Kidney (tissue), 14 donors: ENCODE measurements around the gene INPP5A. TPM values are rescaled to one million over a fixed set of nuclear protein-coding genes. Genes with fewer than 3 reads are reported as not detected.

Experiments used
- DNase-seq, 5 donors: peaks; one replicate each; pipeline ENCODE4 v3.0.0-alpha.2; 2013 to 2020
- FAIRE-seq: peaks from 2 replicates; lab custom pipeline; 2012; peaks lifted over from hg19 to GRCh38; lab: Jason Lieb, UNC
- H3K27ac ChIP-seq, 2 donors: one replicate each; pipeline ENCODE4 v1.7.0; 2013; ENCODE audit warnings: low read depth in 2 of 2, low read length in 2 of 2, inconsistent platforms in 1 of 2
- H3K27me3 ChIP-seq: one replicate; pipeline ENCODE4 v1.7.1; 2013; ENCODE audit warnings: low read length, inconsistent platforms; ENCODE audit not compliant: control insufficient read depth, insufficient read depth
- H3K36me3 ChIP-seq, 3 donors: one replicate each; pipeline versions ENCODE4 v1.7.0 to v1.7.1; 2013; ENCODE audit warnings: low read length in 3 of 3, control low read depth in 1 of 3, inconsistent platforms in 1 of 3; ENCODE audit not compliant: insufficient read depth in 3 of 3, control insufficient read depth in 2 of 3
- H3K4me1 ChIP-seq, 3 donors: one replicate each; pipeline versions ENCODE4 v1.7.0 to v1.7.1; 2013; ENCODE audit warnings: low read length in 3 of 3, inconsistent platforms in 1 of 3, low read depth in 1 of 3; ENCODE audit not compliant: control insufficient read depth in 2 of 3, insufficient read depth in 2 of 3
- H3K4me3 ChIP-seq, 3 donors: one replicate each; pipeline versions ENCODE4 v1.7.0 to v1.8.1; 2013; ENCODE audit warnings: low read length in 3 of 3, control low read depth in 1 of 3, inconsistent platforms in 1 of 3
- H3K9ac ChIP-seq, 3 donors: one replicate each; pipeline versions ENCODE4 v1.7.0 to v1.7.1; 2013; ENCODE audit warnings: low read length in 3 of 3, control low read depth in 1 of 3, inconsistent platforms in 1 of 3
- H3K9me3 ChIP-seq, 3 donors: one replicate each; pipeline versions ENCODE4 v1.7.0 to v1.7.1; 2013; ENCODE audit warnings: low read length in 3 of 3, control low read depth in 1 of 3, inconsistent platforms in 1 of 3; ENCODE audit not compliant: control insufficient read depth in 2 of 3, insufficient read depth in 1 of 3
- CTCF ChIP-seq: IDR thresholded peaks from 3 replicates; pipeline ENCODE4 v1.5.1; 2012; ENCODE audit warnings: mild to moderate bottlenecking, moderate library complexity, borderline replicate concordance; ENCODE audit not compliant: insufficient read depth; ENCODE audit errors: extremely low read depth
- intact Hi-C: fragments of 100-400 bp; cut with DNase I; formaldehyde crosslinking; loops from one replicate; pipeline ENCODE4 v1.11.1; 2022
- polyA plus RNA-seq: library from polyadenylated mRNA; stranded (reverse); fragments of 350-450 nt; fragmentation: Illumina TruSeq; extraction: RNeasy Lipid Tissue Mini Kit (QIAGEN cat#74804); gene quantifications from one replicate; pipeline ENCODE4 v1.2.3, GENCODE V29; 2014; ENCODE audit warnings: low read depth, low replicate concordance; ENCODE audit not compliant: insufficient read depth
- total RNA-seq: library from RNA; stranded (reverse); fragmentation: NEBNext Ultra II Directional; extraction: Animal tissue kit (Norgen Biotek cat#: 25700); gene quantifications from one replicate; pipeline ENCODE4 v1.2.1, GENCODE V29; 2021
- donor health status: control.
- donor health status: control.
- donor health status: control.
- donor health status: control.
- donor health status: control.
- donor health status: DM: yes; HTN: yes; CAD: no.
- donor health status: Normal renal cell carcinoma (clear cell type).

INPP5A gene
- total and polyA plus RNA-seq, 2 donors from 2014 or later, result 20.8 to 40.3 TPM

GRCh38 chr10:132600416-132600815, 62.8 kb downstream of the INPP5A start:
- intact Hi-C loops, result no loop called here
- H3K36me3 ChIP-seq, result no peaks in the 10 kb centered on the region
- no peak for FAIRE-seq
- H3K27ac ChIP-seq, result no peak overlapping the region
- H3K27me3 ChIP-seq, result no peaks in the 10 kb centered on the region
- no peak overlapping the region for H3K4me3 ChIP-seq
- DNase-seq, result no peak
- no peak for TF ChIP-seq CTCF
- H3K9me3 ChIP-seq, result peaks cover 0 to 4% (median 0%) of the 10 kb centered on the region in 3 donors
- no peak overlapping the region for H3K9ac ChIP-seq
- peaks cover 0 to 7% (median 0%) of the 10 kb centered on the region in 3 donors for H3K4me1 ChIP-seq

DNA sequence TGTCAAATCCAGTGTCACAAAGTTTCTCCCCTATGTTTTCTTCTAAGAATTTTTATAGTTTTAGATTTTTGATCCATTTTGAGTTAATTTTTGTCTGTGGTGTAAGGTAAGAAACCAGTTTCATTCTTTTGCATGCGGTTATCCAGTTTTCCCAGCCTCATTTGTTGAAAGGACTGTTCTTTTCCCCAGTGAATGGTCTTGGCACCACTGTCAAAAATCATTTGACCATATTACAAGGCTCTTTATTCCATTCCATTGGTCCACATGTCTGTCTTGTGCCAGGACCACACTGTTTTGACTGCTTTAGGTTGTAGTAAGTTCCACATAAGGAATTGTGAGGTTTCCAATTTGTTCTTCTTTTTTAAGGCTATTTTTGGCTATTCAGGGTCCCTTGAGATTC, 64.0 kb downstream of the INPP5A start:
- H3K27ac ChIP-seq, result no peak overlapping the region
- H3K4me1 ChIP-seq, result peaks cover 0 to 15% (median 0%) of the 10 kb centered on the region in 3 donors
- H3K27me3 ChIP-seq, result no peaks in the 10 kb centered on the region
- DNase-seq, result no peak
- no peak overlapping the region for H3K4me3 ChIP-seq
- TF ChIP-seq CTCF, result no peak
- H3K9me3 ChIP-seq, result peaks cover 0 to 4% (median 0%) of the 10 kb centered on the region in 3 donors
- intact Hi-C loops, result no loop called here
- H3K9ac ChIP-seq, result no peak overlapping the region
- H3K36me3 ChIP-seq, result no peaks in the 10 kb centered on the region
- FAIRE-seq, result no peak

DNA sequence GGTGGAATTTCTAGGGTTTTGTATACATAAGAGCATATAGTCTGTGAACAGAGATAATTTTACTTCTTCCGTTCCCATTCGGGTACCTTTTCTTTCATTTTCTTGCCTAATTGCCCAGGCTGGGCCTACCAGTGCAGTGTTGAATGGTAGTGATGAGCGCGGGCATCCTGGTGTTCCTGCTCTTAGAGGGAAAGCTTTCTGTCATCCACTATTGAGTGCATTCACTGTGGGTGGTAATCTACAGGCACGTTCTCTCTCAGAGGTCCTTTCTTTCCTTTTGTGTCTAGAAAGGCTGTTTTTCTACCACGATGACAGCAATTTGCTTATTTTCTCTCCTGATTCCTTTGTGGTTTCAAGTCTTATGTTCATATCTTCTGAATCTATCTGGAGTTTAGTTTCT, 65.0 kb downstream of the INPP5A start:
- H3K9me3 ChIP-seq, result peaks cover 0 to 4% (median 0%) of the 10 kb centered on the region in 3 donors
- intact Hi-C loops, result no loop called here
- H3K4me3 ChIP-seq, result no peak overlapping the region
- FAIRE-seq (no peak), DNase-seq (no peak)
- no peaks in the 10 kb centered on the region for H3K36me3 ChIP-seq
- H3K27ac ChIP-seq, result no peak overlapping the region
- H3K9ac ChIP-seq, result no peak overlapping the region
- peaks cover 0 to 19% (median 0%) of the 10 kb centered on the region in 3 donors for H3K4me1 ChIP-seq
- no peaks in the 10 kb centered on the region for H3K27me3 ChIP-seq
- TF ChIP-seq CTCF, result no peak

DNA sequence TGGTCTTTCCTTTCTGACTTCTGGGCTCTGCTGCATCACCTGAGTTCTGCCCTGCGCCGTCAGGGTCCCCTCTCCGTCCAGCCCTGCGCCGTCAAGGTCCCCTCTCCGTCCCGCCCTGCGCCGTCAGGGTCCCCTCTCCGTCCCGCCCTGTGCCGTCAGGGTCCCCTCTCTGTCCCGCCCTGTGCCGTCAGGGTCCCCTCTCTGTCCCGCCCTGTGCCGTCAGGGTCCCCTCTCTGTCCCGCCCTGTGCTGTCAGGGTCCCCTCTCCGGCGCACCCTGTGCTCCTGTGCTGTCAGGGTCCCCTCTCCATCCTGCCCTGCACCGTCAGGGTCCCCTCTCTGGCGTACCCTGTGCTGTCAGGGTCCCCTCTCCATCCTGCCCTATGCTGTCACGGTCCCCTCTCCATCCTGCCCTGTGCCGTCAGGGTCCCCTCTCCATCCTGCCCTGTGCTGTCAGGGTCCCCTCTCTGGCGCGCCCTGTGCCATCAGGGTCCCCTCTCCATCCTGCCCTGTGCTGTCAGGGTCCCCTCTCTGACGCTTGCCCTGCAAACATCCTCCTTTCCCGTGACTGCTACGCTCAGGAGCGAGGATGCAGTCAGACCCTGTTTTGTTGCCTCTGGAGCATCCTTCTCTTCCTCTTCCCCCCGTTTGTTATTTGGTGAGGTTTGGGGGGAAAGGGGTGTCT, 66.4 kb downstream of the INPP5A start:
- FAIRE-seq, result no peak

More for the DNA sequence above, 66.4 kb downstream of the INPP5A start:
- Histone ChIP-seq H3K9ac (no peak overlapping the region), H3K9me3 (peaks cover 0 to 4% (median 0%) of the 10 kb centered on the region in 3 donors), H3K4me1 (peaks cover 0 to 17% (median 0%) of the 10 kb centered on the region in 3 donors), H3K36me3 (no peaks in the 10 kb centered on the region), H3K27me3 (no peaks in the 10 kb centered on the region), H3K27ac (no peak overlapping the region), H3K4me3 (no peak overlapping the region)
- TF ChIP-seq CTCF, result no peak
- intact Hi-C loops, result no loop called here
- peak in 1 of 5 donors; percentile 32 for DNase-seq
